Mesenchymal stem cell (in vitro differentiated cells and primary cell): ENCODE results near the gene ANXA5.
A peak's percentile ranks its signal among the peaks of the same experiment; 100 is the strongest.

Source experiments
- DNase-seq: peaks from one replicate; pipeline ENCODE4 v3.0.0-alpha.2; 2013
- H2AFZ ChIP-seq: one replicate; pipeline ENCODE4 v1.6.1; 2013; ENCODE audit warnings: low read depth, mild to moderate bottlenecking, control low read depth, inconsistent platforms, low read length, moderate library complexity
- H2AK5ac ChIP-seq: 2 replicates; pipeline ENCODE4 v1.6.1; 2013; ENCODE audit warnings: low read length, moderate library complexity, mild to moderate bottlenecking, inconsistent platforms; ENCODE audit not compliant: severe bottlenecking
- H2BK120ac ChIP-seq: one replicate; pipeline ENCODE4 v1.6.1; 2013; ENCODE audit warnings: low read depth, mild to moderate bottlenecking, inconsistent platforms, low read length, moderate library complexity
- H2BK12ac ChIP-seq, 2 experiments: one replicate each; pipeline ENCODE4 v1.6.1; 2013; ENCODE audit warnings: inconsistent platforms in 2 of 2, low read length in 2 of 2, mild to moderate bottlenecking in 2 of 2, moderate library complexity in 2 of 2, control low read depth in 1 of 2
- H2BK15ac ChIP-seq: one replicate; pipeline ENCODE4 v1.6.1; 2013; ENCODE audit warnings: mild to moderate bottlenecking, low read depth, inconsistent platforms; ENCODE audit not compliant: poor library complexity, severe bottlenecking
- H2BK5ac ChIP-seq: 2 replicates; pipeline ENCODE4 v1.6.1; 2013; ENCODE audit warnings: low read depth, mild to moderate bottlenecking, low read length, control low read depth, inconsistent platforms; ENCODE audit not compliant: poor library complexity, severe bottlenecking
- H3K14ac ChIP-seq, 2 experiments: one replicate each; pipeline ENCODE4 v1.6.1; 2013; ENCODE audit warnings: inconsistent platforms in 2 of 2, low read length in 2 of 2, control low read depth in 1 of 2, mild to moderate bottlenecking in 1 of 2, moderate library complexity in 1 of 2
- H3K18ac ChIP-seq, 2 experiments: one replicate each; pipeline ENCODE4 v1.6.1; 2013; ENCODE audit warnings: inconsistent platforms in 2 of 2, low read length in 2 of 2, control low read depth in 1 of 2, low read depth in 1 of 2, mild to moderate bottlenecking in 1 of 2
- H3K23ac ChIP-seq, 2 experiments: one replicate each; pipeline ENCODE4 v1.6.1; 2013; ENCODE audit warnings: inconsistent platforms in 2 of 2, low read length in 2 of 2, mild to moderate bottlenecking in 2 of 2, moderate library complexity in 2 of 2, control low read depth in 1 of 2
- H3K27ac ChIP-seq: 2 replicates; pipeline ENCODE4 v1.5.1; 2013; ENCODE audit warnings: mild to moderate bottlenecking, moderate library complexity, low read length, control low read depth, inconsistent platforms; ENCODE audit not compliant: poor library complexity, severe bottlenecking
- H3K27me3 ChIP-seq, 2 experiments: 2 replicates each; pipeline versions ENCODE4 v1.6.1 to v1.7.0; 2013; ENCODE audit warnings: low read length in 2 of 2, mild to moderate bottlenecking in 2 of 2, moderate library complexity in 2 of 2, control low read depth in 1 of 2, inconsistent platforms in 1 of 2; ENCODE audit not compliant: control insufficient read depth in 1 of 2, insufficient read depth in 1 of 2
- H3K36me3 ChIP-seq, 2 experiments: 2 replicates each; pipeline versions ENCODE4 v1.6.1 to v1.7.0; 2013; ENCODE audit warnings: low read length in 2 of 2, control low read depth in 1 of 2, inconsistent platforms in 1 of 2, low read depth in 1 of 2, mild to moderate bottlenecking in 1 of 2; ENCODE audit not compliant: insufficient read depth in 2 of 2, control insufficient read depth in 1 of 2
- H3K4ac ChIP-seq, 2 experiments: one replicate each; pipeline ENCODE4 v1.6.1; 2013; ENCODE audit warnings: inconsistent platforms in 2 of 2, low read length in 2 of 2, mild to moderate bottlenecking in 2 of 2, moderate library complexity in 2 of 2, control low read depth in 1 of 2, low read depth in 1 of 2
- H3K4me1 ChIP-seq: 2 replicates; pipeline ENCODE4 v1.6.1; 2013; ENCODE audit warnings: low read depth, low read length, control low read depth; ENCODE audit not compliant: control insufficient read depth, insufficient read depth
- H3K4me2 ChIP-seq: 2 replicates; pipeline ENCODE4 v1.6.1; 2013; ENCODE audit warnings: low read length, mild to moderate bottlenecking, inconsistent platforms; ENCODE audit not compliant: poor library complexity, severe bottlenecking
- H3K4me3 ChIP-seq, 2 experiments: 2 replicates each; pipeline versions ENCODE4 v1.5.1 to v1.7.0; 2013; ENCODE audit warnings: low read length in 2 of 2, mild to moderate bottlenecking in 2 of 2, control low read depth in 1 of 2, low read depth in 1 of 2; ENCODE audit not compliant: insufficient read depth in 1 of 2
- H3K79me1 ChIP-seq: replicated peaks from 2 replicates; pipeline ENCODE4 v1.6.1; 2013; ENCODE audit warnings: mild to moderate bottlenecking, control low read depth, low read length, inconsistent platforms; ENCODE audit not compliant: poor library complexity, severe bottlenecking
- H3K9ac ChIP-seq: 2 replicates; pipeline ENCODE4 v1.7.0; 2013; ENCODE audit warnings: mild to moderate bottlenecking, low read length, moderate library complexity
- H3K9me3 ChIP-seq: 2 replicates; pipeline ENCODE4 v1.7.0; 2013; ENCODE audit warnings: mild to moderate bottlenecking, low read length; ENCODE audit not compliant: control insufficient read depth
- H4K8ac ChIP-seq: one replicate; pipeline ENCODE4 v1.6.1; 2013; ENCODE audit warnings: inconsistent platforms, mild to moderate bottlenecking, low read length, moderate library complexity
- H4K91ac ChIP-seq: one replicate; pipeline ENCODE4 v1.6.1; 2013; ENCODE audit warnings: mild to moderate bottlenecking, low read length, inconsistent platforms
- WGBS: methylation state at CpG from one replicate; pipeline ENCODE4 v1.1.7; 2013; ENCODE audit warnings: mixed read lengths; 5-methylcytosine and 5-hydroxymethylcytosine counted together

The ANXA5 gene

GRCh38 chr4:121739575-121739974 lies 42.8 kb upstream of the ANXA5 start:
- no peak overlapping the region for H2AK5ac ChIP-seq
- no peaks in the 10 kb centered on the region for H3K36me3 ChIP-seq
- H3K4ac ChIP-seq, result no peak overlapping the region
- no peaks in the 10 kb centered on the region for H3K79me1 ChIP-seq
- H3K4me2 ChIP-seq, result no peak overlapping the region
- no peak overlapping the region for H2AFZ ChIP-seq
- no peak overlapping the region for H3K14ac ChIP-seq
- no peaks in the 10 kb centered on the region for H3K27me3 ChIP-seq
- H2BK120ac ChIP-seq, result no peak overlapping the region
- no peaks in the 10 kb centered on the region for H3K4me1 ChIP-seq
- H3K27ac ChIP-seq, result no peak overlapping the region
- no peak overlapping the region for H3K18ac ChIP-seq
- DNase-seq, result no peak
- H3K9me3 ChIP-seq, result no peaks in the 10 kb centered on the region
- no peak overlapping the region for H2BK5ac ChIP-seq
- H4K8ac ChIP-seq, result no peak overlapping the region
- H3K9ac ChIP-seq, result no peak overlapping the region
- no peak overlapping the region for H2BK15ac ChIP-seq
- H3K4me3 ChIP-seq, result no peak overlapping the region
- WGBS, result 77% methylated on average over 2 of the region's 2 CpGs
- no peak overlapping the region for H2BK12ac ChIP-seq
- no peak overlapping the region for H3K23ac ChIP-seq
- H4K91ac ChIP-seq, result no peak overlapping the region

- 85% methylated on average over 2 of the region's 2 CpGs for WGBS
- Histone ChIP-seq H3K9ac (no peak overlapping the region), H3K4ac (no peak overlapping the region), H3K18ac (no peak overlapping the region), H3K4me2 (no peak overlapping the region), H2BK120ac (no peak overlapping the region), H4K8ac (no peak overlapping the region), H4K91ac (no peak overlapping the region), H3K23ac (no peak overlapping the region), H2AK5ac (no peak overlapping the region), H3K9me3 (no peaks in the 10 kb centered on the region), H3K4me3 (no peak overlapping the region), H3K4me1 (no peaks in the 10 kb centered on the region), H3K14ac (no peak overlapping the region), H2BK5ac (no peak overlapping the region), H3K79me1 (no peaks in the 10 kb centered on the region), H2BK15ac (no peak overlapping the region), H2AFZ (no peak overlapping the region), H3K27ac (no peak overlapping the region), H2BK12ac (no peak overlapping the region), H3K27me3 (no peaks in the 10 kb centered on the region), H3K36me3 (no peaks in the 10 kb centered on the region)
- DNase-seq, result no peak
These were observed 42.2 kb upstream of the ANXA5 start for GRCh38 chr4:121738780-121739535.

- Histone ChIP-seq H3K4ac (no peak overlapping the region), H3K4me3 (no peak overlapping the region), H3K14ac (no peak overlapping the region), H3K9me3 (no peaks in the 10 kb centered on the region), H3K9ac (peak overlapping the region; percentile 6), H3K36me3 (no peaks in the 10 kb centered on the region), H3K27me3 (no peaks in the 10 kb centered on the region), H4K91ac (no peak overlapping the region), H2BK15ac (no peak overlapping the region), H2BK5ac (no peak overlapping the region), H2AFZ (no peak overlapping the region), H2BK120ac (no peak overlapping the region), H2BK12ac (no peak overlapping the region), H3K4me2 (no peak overlapping the region), H3K18ac (no peak overlapping the region), H3K4me1 (no peaks in the 10 kb centered on the region), H3K27ac (no peak overlapping the region), H3K23ac (no peak overlapping the region), H2AK5ac (no peak overlapping the region), H4K8ac (no peak overlapping the region), H3K79me1 (no peaks in the 10 kb centered on the region)
- no peak for DNase-seq
- 95% methylated on average over 7 of the region's 10 CpGs for WGBS
These were observed 41.2 kb upstream of the ANXA5 start for GRCh38 chr4:121737846-121738554.

GRCh38 chr4:121736735-121737351 lies 40.1 kb upstream of the ANXA5 start:
- H3K9ac ChIP-seq, result no peak overlapping the region
- H2BK15ac ChIP-seq, result no peak overlapping the region
- H2AFZ ChIP-seq, result no peak overlapping the region
- no peak overlapping the region for H2BK120ac ChIP-seq
- H4K8ac ChIP-seq, result no peak overlapping the region
- H4K91ac ChIP-seq, result no peak overlapping the region
- H3K4ac ChIP-seq, result no peak overlapping the region
- no peak overlapping the region for H3K18ac ChIP-seq
- no peaks in the 10 kb centered on the region for H3K79me1 ChIP-seq
- no peaks in the 10 kb centered on the region for H3K27me3 ChIP-seq
- H2BK12ac ChIP-seq, result no peak overlapping the region
- H3K4me2 ChIP-seq, result no peak overlapping the region
- 81% methylated on average over 3 of the region's 5 CpGs for WGBS
- DNase-seq, result peak; percentile 69
- H3K27ac ChIP-seq, result no peak overlapping the region
- no peak overlapping the region for H3K4me3 ChIP-seq
- no peak overlapping the region for H2BK5ac ChIP-seq
- no peaks in the 10 kb centered on the region for H3K36me3 ChIP-seq
- no peak overlapping the region for H3K23ac ChIP-seq
- H3K9me3 ChIP-seq, result no peaks in the 10 kb centered on the region
- no peaks in the 10 kb centered on the region for H3K4me1 ChIP-seq
- no peak overlapping the region for H2AK5ac ChIP-seq
- no peak overlapping the region for H3K14ac ChIP-seq
